ENCODE measurements around the gene SLC12A2. TPM values are rescaled to one million over a fixed set of nuclear protein-coding genes. Genes with fewer than 3 reads are reported as not detected.

Gene SLC12A2
- total and polyA plus RNA-seq, 2 experiments from 2014 or later: 8.1 to 21.3 TPM

GRCh38 chr5:128111818-128112448, 28.4 kb downstream of the SLC12A2 start:
- no peaks in the 10 kb centered on the region for H3K9me3 Mint-ChIP-seq
- no peak overlapping the region for H3K4me2 ChIP-seq
- ATAC-seq: no peak

GRCh38 chr5:128116445-128116844, 32.9 kb downstream of the SLC12A2 start:
- Histone ChIP-seq H3K36me3 (ENCODE audit: insufficient read depth) (peaks cover 13% of the 10 kb centered on the region; the same call in 1 of the 2 replicates), H3K4me1 (ENCODE audit: insufficient read depth) (no peaks in the 10 kb centered on the region), H3K27me3 (ENCODE audit: insufficient read depth) (no peaks in the 10 kb centered on the region), H3K4me2 (no peak overlapping the region), H3K9me2 (ENCODE audit: insufficient read depth) (no peaks in the 10 kb centered on the region; the same call in 1 of the 2 replicates), H4K20me1 (replicated peaks; ENCODE audit: insufficient read depth) (no peaks in the 10 kb centered on the region), H2AFZ (no peak overlapping the region), H3K4me3 (no peak overlapping the region), H3F3A (replicated peaks; ENCODE audit: low read depth) (no peaks in the 10 kb centered on the region), H3K79me2 (replicated peaks; ENCODE audit: insufficient read depth) (no peaks in the 10 kb centered on the region), H3K27ac (ENCODE audit: low read depth) (no peak overlapping the region)
- Mint-ChIP-seq H3K4me3 (no peak overlapping the region), H3K27ac (no peak overlapping the region), H3K4me1 (no peaks in the 10 kb centered on the region), H3K27me3 (ENCODE audit: insufficient read depth, low read depth, poor library complexity) (no peaks in the 10 kb centered on the region), H3K9me3 (peaks cover 10% of the 10 kb centered on the region; the same call in 2 of the 3 replicates), H3K36me3 (ENCODE audit: low read depth) (peaks cover 45% of the 10 kb centered on the region)
- ATAC-seq (no peak), DNase-seq (ENCODE audit: low spot score) (no peak)
- TF ChIP-seq EZH2 (IDR thresholded peaks at IDR 0.05; ENCODE audit: low read depth, unreplicated experiment) (no peak), CREB1 (CRISPR knock-in tag; IDR thresholded peaks at IDR 0.05; ENCODE audit: low read depth) (no peak), ZNF331 (CRISPR knock-in tag; IDR thresholded peaks at IDR 0.05; ENCODE audit: low read depth) (no peak), NANOG (IDR thresholded peaks at IDR 0.05; ENCODE audit: borderline replicate concordance) (no peak), EZH2phosphoT487 (IDR thresholded peaks at IDR 0.05; ENCODE audit: unreplicated experiment) (no peak), POLR2AphosphoS5 (IDR thresholded peaks at IDR 0.05; ENCODE audit: low read depth) (no peak), STAT1 (IDR thresholded peaks at IDR 0.05; ENCODE audit: unreplicated experiment) (no peak), ETS1 (IDR thresholded peaks at IDR 0.05) (no peak), REST (IDR thresholded peaks at IDR 0.05; ENCODE audit: unreplicated experiment) (no peak), ZNF114 (CRISPR knock-in tag; IDR thresholded peaks at IDR 0.05) (no peak)

More at GRCh38 chr5:128111818-128112448, 28.4 kb downstream of the SLC12A2 start:
- Mint-ChIP-seq H3K4me3 (no peak overlapping the region), H3K4me1 (peaks cover 3% of the 10 kb centered on the region; the same call in 1 of the 3 replicates), H3K27me3 (ENCODE audit: insufficient read depth, low read depth, poor library complexity) (peaks cover 2% of the 10 kb centered on the region), H3K36me3 (ENCODE audit: low read depth) (peaks cover 18% of the 10 kb centered on the region), H3K27ac (peak overlapping the region; percentile 14; the same call in 1 of the 2 replicates)
- Histone ChIP-seq H3F3A (replicated peaks; ENCODE audit: low read depth) (no peaks in the 10 kb centered on the region), H3K27ac (ENCODE audit: low read depth) (no peak overlapping the region), H3K36me3 (ENCODE audit: insufficient read depth) (0 out of 2 replicates have a peak, but pooled peaks cover 3% of the 10 kb centered on the region), H3K9me2 (ENCODE audit: insufficient read depth) (no peaks in the 10 kb centered on the region), H2AFZ (no peak overlapping the region), H3K4me1 (ENCODE audit: insufficient read depth) (no peaks in the 10 kb centered on the region; the same call in 1 of the 2 replicates), H3K27me3 (ENCODE audit: insufficient read depth) (no peaks in the 10 kb centered on the region), H4K20me1 (replicated peaks; ENCODE audit: insufficient read depth) (no peaks in the 10 kb centered on the region; the same call in 1 of the 2 replicates), H3K79me2 (replicated peaks; ENCODE audit: insufficient read depth) (0 out of 2 replicates have a peak, but pooled peaks cover 3% of the 10 kb centered on the region), H3K4me3 (no peak overlapping the region)
- TF ChIP-seq ETS1 (IDR thresholded peaks at IDR 0.05) (no peak), POLR2AphosphoS5 (IDR thresholded peaks at IDR 0.05; ENCODE audit: low read depth) (no peak), STAT1 (IDR thresholded peaks at IDR 0.05; ENCODE audit: unreplicated experiment) (no peak)
- no peak for DNase-seq (ENCODE audit: low spot score)

Data from GM23338 (cell line).